Iris pigment epithelial cell (primary cell): Measurements from ENCODE around the gene SCT.

ENCODE experiments used
- DNase-seq: peaks from one replicate; pipeline ENCODE4 v3.0.0-alpha.2; 2011; ENCODE audit warnings: low read depth

Gene SCT

GRCh38 chr11:621838-622237 lies 5.1 kb downstream of the SCT start:
- DNase-seq = no peak

- no peak for DNase-seq
These were observed 5.8 kb downstream of the SCT start for GRCh38 chr11:620935-621814.

GRCh38 chr11:620201-620600 lies 6.8 kb downstream of the SCT start:
- DNase-seq = no peak

GRCh38 chr11:619628-620050 lies 7.3 kb downstream of the SCT start:
- no peak for DNase-seq

- DNase-seq = no peak
These were observed 7.9 kb downstream of the SCT start for GRCh38 chr11:618856-619627.

- DNase-seq = no peak
These were observed 8.9 kb downstream of the SCT start for GRCh38 chr11:617912-618682.

- DNase-seq = no peak
These were observed 9.6 kb downstream of the SCT start for GRCh38 chr11:617199-617911.

GRCh38 chr11:616320-617198 lies 10.4 kb downstream of the SCT start:
- no peak for DNase-seq

GRCh38 chr11:615504-616319 lies 11.3 kb downstream of the SCT start, which contains the start of gene IRF7:
TSS of gene IRF7 (minus strand) at chr11:615950. CDS start at chr11:615364, 586 bp downstream.
- peak; percentile 91 for DNase-seq

GRCh38 chr11:614623-615503 lies 12.1 kb downstream of the SCT start:
- no peak for DNase-seq

GRCh38 chr11:614021-614622 lies 12.9 kb downstream of the SCT start:
- no peak for DNase-seq

GRCh38 chr11:613369-613968 lies 13.5 kb downstream of the SCT start:
- DNase-seq = peak; percentile 54

GRCh38 chr11:612961-613300 lies 14.1 kb downstream of the SCT start:
- no peak for DNase-seq

- DNase-seq = peak; percentile 22
These were observed 14.6 kb downstream of the SCT start for GRCh38 chr11:612201-612960.

- DNase-seq = no peak
These were observed 15.7 kb downstream of the SCT start for GRCh38 chr11:611001-611996.
